Measurements from ENCODE around the gene RNF157. TPM values are rescaled to one million over a fixed set of nuclear protein-coding genes. Genes with fewer than 3 reads are reported as not detected.

Gene RNF157
- total and polyA plus RNA-seq, 12 donors, result 2.3 to 6.1 (median 4.5) TPM

GRCh38 chr17:76219670-76220383 is 20.5 kb downstream of the RNF157 start:
- 88 to 94% (median 93%) methylated on average over 7 of the region's 7 CpGs for WGBS, 4 donors
- DNase-seq, result no peak
- H3K4me1 ChIP-seq (replicated peaks in 1 of 2), result no peaks in the 10 kb centered on the region
- H3K9me3 ChIP-seq (replicated peaks in 1 of 3), result no peaks in the 10 kb centered on the region
- H3K27me3 ChIP-seq, result no peaks in the 10 kb centered on the region
- H3K4me3 ChIP-seq, result no peak overlapping the region
- intact Hi-C loops (cut with DNase I), result no loop called here
- H3K27ac ChIP-seq, result no peak overlapping the region
- TF ChIP-seq CTCF (IDR thresholded peaks at IDR 0.05) (no peak), POLR2A (IDR thresholded peaks at IDR 0.05) (no peak)
- H3K36me3 ChIP-seq (replicated peaks in 1 of 2), result no peaks in the 10 kb centered on the region

GRCh38 chr17:76217081-76217480 is 23.2 kb downstream of the RNF157 start:
- H3K36me3 ChIP-seq (replicated peaks in 1 of 2), result no peaks in the 10 kb centered on the region
- H3K4me3 ChIP-seq, result no peak overlapping the region
- no peaks in the 10 kb centered on the region for H3K4me1 ChIP-seq (replicated peaks in 1 of 2)
- H3K9me3 ChIP-seq (replicated peaks in 1 of 3), result no peaks in the 10 kb centered on the region
- no peak overlapping the region for H3K27ac ChIP-seq
- WGBS, 4 donors, result 94 to 96% (median 95%) methylated on average over 3 of the region's 3 CpGs
- no peaks in the 10 kb centered on the region for H3K27me3 ChIP-seq
- no peak for DNase-seq
- TF ChIP-seq CTCF (IDR thresholded peaks at IDR 0.05), result no peak
- no peak for TF ChIP-seq POLR2A (IDR thresholded peaks at IDR 0.05)
- intact Hi-C loops (cut with DNase I), result no loop called here

GRCh38 chr17:76213491-76213890 is 26.8 kb downstream of the RNF157 start:
- DNase-seq, result no peak
- H3K4me3 ChIP-seq, result no peak overlapping the region
- H3K36me3 ChIP-seq (replicated peaks in 1 of 2), result no peaks in the 10 kb centered on the region
- H3K27me3 ChIP-seq, result no peaks in the 10 kb centered on the region
- intact Hi-C loops (cut with DNase I), result no loop called here
- no peaks in the 10 kb centered on the region for H3K9me3 ChIP-seq (replicated peaks in 1 of 3)
- WGBS, 4 donors, result 86 to 91% (median 88%) methylated on average over 2 of the region's 2 CpGs
- no peaks in the 10 kb centered on the region for H3K4me1 ChIP-seq (replicated peaks in 1 of 2)
- no peak overlapping the region for H3K27ac ChIP-seq
- TF ChIP-seq CTCF (IDR thresholded peaks at IDR 0.05), result no peak
- TF ChIP-seq POLR2A (IDR thresholded peaks at IDR 0.05), result no peak

GRCh38 chr17:76208120-76208519 is 32.2 kb downstream of the RNF157 start:
- Histone ChIP-seq H3K27ac (no peak overlapping the region), H3K36me3 (replicated peaks in 1 of 2) (no peaks in the 10 kb centered on the region), H3K9me3 (replicated peaks in 1 of 3) (no peaks in the 10 kb centered on the region), H3K4me1 (replicated peaks in 1 of 2) (no peaks in the 10 kb centered on the region), H3K27me3 (no peaks in the 10 kb centered on the region), H3K4me3 (no peak overlapping the region)
- 92 to 100% (median 95%) methylated on average over 1 of the region's 1 CpG for WGBS, 4 donors
- DNase-seq, result no peak
- no peak for TF ChIP-seq POLR2A (IDR thresholded peaks at IDR 0.05)
- no peak for TF ChIP-seq CTCF (IDR thresholded peaks at IDR 0.05)
- intact Hi-C loops (cut with DNase I), result no loop called here

Data from adrenal gland (tissue), 12 donors.